Uterus (tissue), 4 donors: ENCODE results near the gene MBP. TPM values are rescaled to one million over a fixed set of nuclear protein-coding genes. Genes with fewer than 3 reads are reported as not detected.

Experiments used
- DNase-seq, 2 donors: peaks; one replicate each; pipeline ENCODE4 v3.0.0-alpha.2; 2019 to 2020
- H3K27ac ChIP-seq, 2 donors: fragments of 200-600 bp; sonication (generic); 1 replicate in 1 of 2; 2 replicates in 1 of 2; pipeline ENCODE4 v1.5.1; 2016 to 2018
- H3K27me3 ChIP-seq, 2 donors: fragments of 200-600 bp; sonication (generic); one replicate each; pipeline ENCODE4 v1.5.1; 2018 to 2019; ENCODE audit warnings: control low read depth in 1 of 2
- H3K36me3 ChIP-seq, 2 donors: fragments of 200-600 bp; sonication (generic); one replicate each; pipeline ENCODE4 v1.5.1; 2019; ENCODE audit warnings: control low read depth in 1 of 2
- H3K4me1 ChIP-seq, 2 donors: fragments of 200-600 bp; sonication (generic); one replicate each; pipeline ENCODE4 v1.5.1; 2018 to 2019; ENCODE audit warnings: control low read depth in 1 of 2
- H3K4me3 ChIP-seq, 2 donors: fragments of 200-600 bp; sonication (generic); 1 replicate in 1 of 2; 2 replicates in 1 of 2; pipeline ENCODE4 v1.5.1; 2018 to 2019; ENCODE audit warnings: mild to moderate bottlenecking in 1 of 2
- H3K9me3 ChIP-seq, 2 donors: fragments of 200-600 bp; sonication (generic); one replicate each; pipeline ENCODE4 v1.5.1; 2019; ENCODE audit warnings: control low read depth in 1 of 2
- CTCF ChIP-seq, 4 experiments: fragments of 200-600 bp in 2 of 4; fragments of 450-650 bp in 2 of 4; sonication (generic) in 2 of 4; IDR thresholded peaks; one replicate each; pipeline ENCODE4 v1.5.1; 2016 to 2019; ENCODE audit warnings: antibody characterized with exemption in 4 of 4, mild to moderate bottlenecking in 2 of 4, moderate library complexity in 1 of 4
- POLR2A ChIP-seq, 2 donors: fragments of 450-650 bp; IDR thresholded peaks; one replicate each; pipeline ENCODE4 v1.6.1; 2016; ENCODE audit warnings: antibody characterized with exemption in 2 of 2, mild to moderate bottlenecking in 1 of 2, moderate library complexity in 1 of 2
- intact Hi-C: fragments of 100-400 bp; cut with DNase I; formaldehyde crosslinking; loops from one replicate; pipeline ENCODE4 v1.15.1; 2023; ENCODE audit warnings: low total_unique reads
- total RNA-seq, 4 donors: library from RNA; depleted of rRNA in 3 of 4; stranded (reverse); fragments of >200 nt in 3 of 4; gene quantifications; one replicate each; pipeline versions ENCODE4 v1.1.0 to v1.2.4, GENCODE V29; 2014 to 2023
- donor health status: DM: yes; HTN: yes; CAD: no.

MBP gene
- total RNA-seq, 4 donors from 2014 or later: 12.1 to 52.2 (median 19.8) TPM

DNA sequence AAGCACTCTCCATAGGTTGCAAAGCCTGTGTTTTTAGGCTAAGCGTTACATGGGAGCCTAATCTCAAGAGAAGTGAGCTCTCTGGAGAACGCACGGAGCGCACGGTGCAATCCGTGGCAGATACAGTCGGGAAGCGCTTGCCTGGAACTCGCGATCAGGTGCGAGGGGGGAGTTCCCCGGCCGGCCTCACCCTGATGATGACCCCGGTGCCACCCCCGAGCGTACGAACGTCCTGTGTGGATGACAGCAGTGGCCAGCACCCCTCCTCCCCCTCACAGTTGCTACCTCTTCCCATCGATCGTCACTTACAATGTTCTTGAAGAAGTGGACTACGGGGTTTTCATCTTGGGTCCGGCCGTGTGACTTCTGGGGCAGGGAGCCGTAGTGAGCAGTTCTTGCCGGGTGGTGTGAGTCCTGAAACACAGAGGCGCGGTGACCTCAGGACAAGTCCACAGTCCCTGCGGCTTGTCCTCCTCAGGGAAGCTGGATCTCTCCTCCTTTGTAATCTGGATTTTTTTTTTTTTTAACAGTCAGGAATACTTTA, 142.9 kb downstream of the MBP start:
- Histone ChIP-seq H3K4me3 (no peak overlapping the region), H3K4me1 (no peaks in the 10 kb centered on the region), H3K27ac (no peak overlapping the region), H3K9me3 (no peaks in the 10 kb centered on the region), H3K27me3 (no peaks in the 10 kb centered on the region), H3K36me3 (no peaks in the 10 kb centered on the region)
- TF ChIP-seq CTCF (IDR thresholded peaks at IDR 0.05) (no peak), POLR2A (IDR thresholded peaks at IDR 0.05) (no peak)
- intact Hi-C loops: loop anchor here (10.0 kb wide), 1 partner anchor 185 kb away; no protein-coding TSS in a partner anchor
- DNase-seq: no peak

DNA sequence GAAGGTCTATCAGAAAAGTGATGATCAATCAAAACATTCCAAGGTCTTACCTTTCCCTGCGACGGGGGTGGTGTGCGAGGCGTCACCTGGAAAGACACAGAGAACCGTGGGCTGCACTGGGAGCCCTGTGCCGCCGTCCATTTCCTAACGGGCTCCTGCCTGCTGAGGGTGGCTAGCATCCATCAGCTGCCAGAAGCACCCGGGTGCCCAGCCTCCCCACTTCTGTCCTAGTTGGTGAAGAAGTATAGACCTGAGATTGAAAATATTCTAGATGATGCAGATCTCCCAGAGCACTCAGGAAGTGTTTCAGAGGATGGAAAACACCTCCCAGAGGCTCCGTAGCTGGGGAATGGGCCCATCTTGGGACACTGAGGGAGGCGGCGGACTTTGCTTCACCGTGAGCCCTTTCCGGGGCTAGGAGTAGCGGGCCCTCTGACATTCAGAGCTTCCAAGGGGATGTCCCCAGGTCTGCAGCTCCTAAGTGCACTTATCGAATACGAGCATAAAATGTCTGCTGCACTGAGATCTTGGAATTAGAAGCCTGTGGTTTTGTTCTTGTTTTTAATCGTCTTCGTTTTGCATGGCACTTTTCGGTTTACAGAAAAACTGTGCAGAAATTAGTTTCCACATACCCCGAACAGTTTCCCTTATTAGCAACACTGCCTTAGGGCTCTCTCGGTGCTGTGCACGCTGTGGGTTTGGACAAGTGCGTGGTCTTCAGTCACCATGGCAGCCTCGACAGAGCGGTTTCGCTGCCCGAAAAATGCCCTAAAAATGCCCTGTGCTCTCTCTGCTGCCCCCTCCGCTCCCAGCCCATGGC, 143.5 kb downstream of the MBP start:
- DNase-seq: no peak
- intact Hi-C loops: loop anchor here (10.0 kb wide), 1 partner anchor 184 kb away; no protein-coding TSS in a partner anchor
- Histone ChIP-seq H3K9me3 (no peaks in the 10 kb centered on the region), H3K4me1 (no peaks in the 10 kb centered on the region), H3K4me3 (no peak overlapping the region), H3K27ac (no peak overlapping the region), H3K36me3 (no peaks in the 10 kb centered on the region), H3K27me3 (no peaks in the 10 kb centered on the region)
- TF ChIP-seq POLR2A (IDR thresholded peaks at IDR 0.05) (no peak), CTCF (IDR thresholded peaks at IDR 0.05) (no peak)

DNA sequence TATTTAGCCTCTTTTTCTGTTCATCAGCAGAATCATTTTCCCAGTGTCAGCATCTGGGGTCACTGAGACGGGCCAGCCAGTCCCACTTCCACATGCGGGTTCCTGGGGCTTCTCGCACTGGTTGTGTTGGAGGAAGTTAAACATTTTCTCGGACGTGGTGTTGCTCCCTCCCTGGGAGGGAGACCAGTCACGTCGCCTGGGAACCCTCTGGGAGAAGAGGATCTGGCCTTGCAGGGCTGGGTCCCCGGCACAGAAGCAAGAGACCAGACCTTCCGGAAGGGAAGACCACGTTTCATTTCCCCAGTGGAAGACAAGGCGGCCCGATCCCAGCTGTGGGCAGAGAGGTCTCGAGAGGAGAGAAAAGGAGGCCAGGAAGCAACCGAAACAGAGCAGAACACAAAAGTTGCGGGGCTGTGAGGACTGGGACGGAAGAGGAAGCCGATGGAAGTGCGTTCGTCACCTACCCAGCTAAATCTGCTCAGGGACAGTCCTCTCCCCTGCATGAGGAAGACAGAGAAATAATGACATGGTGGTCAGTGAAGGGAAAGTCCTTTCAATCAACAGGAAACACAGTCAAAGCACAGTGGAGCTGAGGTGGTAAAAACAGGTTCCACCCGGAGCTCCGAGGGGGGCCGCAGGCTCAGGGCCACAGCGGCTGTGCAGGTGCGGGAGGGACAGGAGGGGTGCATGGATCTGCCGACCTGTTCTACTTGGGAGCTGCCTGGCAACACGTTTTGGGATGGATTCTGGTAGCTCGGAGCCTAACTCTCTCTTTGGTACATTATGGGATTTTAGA, 144.4 kb downstream of the MBP start:
- H3K36me3 ChIP-seq: no peaks in the 10 kb centered on the region
- H3K27me3 ChIP-seq: no peaks in the 10 kb centered on the region
- no peaks in the 10 kb centered on the region for H3K9me3 ChIP-seq
- no peak overlapping the region for H3K4me3 ChIP-seq
- TF ChIP-seq CTCF (IDR thresholded peaks at IDR 0.05) (no peak), POLR2A (IDR thresholded peaks at IDR 0.05) (no peak)
- no peak overlapping the region for H3K27ac ChIP-seq
- H3K4me1 ChIP-seq: no peaks in the 10 kb centered on the region
- DNase-seq: no peak
- intact Hi-C loops: loop anchor here (10.0 kb wide), 1 partner anchor 183 kb away; no protein-coding TSS in a partner anchor

- Histone ChIP-seq H3K27ac (no peak overlapping the region), H3K27me3 (no peaks in the 10 kb centered on the region), H3K36me3 (no peaks in the 10 kb centered on the region), H3K4me3 (no peak overlapping the region), H3K9me3 (no peaks in the 10 kb centered on the region), H3K4me1 (no peaks in the 10 kb centered on the region)
- intact Hi-C loops: loop anchor here (10.0 kb wide), 1 partner anchor 182 kb away; no protein-coding TSS in a partner anchor
- no peak for DNase-seq
- TF ChIP-seq POLR2A (IDR thresholded peaks at IDR 0.05) (no peak), CTCF (IDR thresholded peaks at IDR 0.05) (no peak)
Measured at GRCh38 chr18:76986406-76986805, 146.2 kb downstream of the MBP start.

DNA sequence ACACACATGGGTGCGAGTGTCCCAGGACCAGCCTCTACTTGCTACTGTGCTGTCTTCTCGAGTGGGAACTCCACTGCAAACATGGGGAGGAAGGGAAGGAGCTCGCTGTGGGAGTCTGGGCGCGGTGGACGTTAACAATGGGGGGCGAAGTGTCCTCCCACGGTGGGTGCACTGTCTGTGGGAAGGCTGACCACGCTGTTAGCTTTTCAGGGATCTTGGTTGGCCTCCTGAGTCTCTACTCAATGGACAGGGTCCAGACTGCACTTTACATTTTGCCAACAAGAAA, 146.7 kb downstream of the MBP start:
- DNase-seq: no peak
- Histone ChIP-seq H3K9me3 (no peaks in the 10 kb centered on the region), H3K27me3 (no peaks in the 10 kb centered on the region), H3K27ac (no peak overlapping the region), H3K36me3 (no peaks in the 10 kb centered on the region), H3K4me1 (no peaks in the 10 kb centered on the region), H3K4me3 (no peak overlapping the region)
- intact Hi-C loops: loop anchor here (10.0 kb wide), 1 partner anchor 181 kb away; no protein-coding TSS in a partner anchor
- no peak for TF ChIP-seq POLR2A (IDR thresholded peaks at IDR 0.05)
- TF ChIP-seq CTCF (IDR thresholded peaks at IDR 0.05): no peak
